Measurements from ENCODE around the gene MYO15B. TPM values are rescaled to one million over a fixed set of nuclear protein-coding genes. Genes with fewer than 3 reads are reported as not detected.

MYO15B gene
- total and polyA plus RNA-seq, 2 donors (not counting 1 experiment from before 2014, with no cell fraction given), result 452 to 1,019 TPM

- H4K20me1 ChIP-seq (ENCODE audit: control insufficient read depth, insufficient read depth, low read length, poor library complexity, severe bottlenecking), result no peaks in the 10 kb centered on the region
- intact Hi-C loops (cut with micrococcal nuclease), result no loop called here
- 97% methylated on average over 2 of the region's 4 CpGs for WGBS (ENCODE audit: insufficient coverage)
- no peaks in the 10 kb centered on the region for H3K27me3 ChIP-seq (replicated peaks in 1 of 4; ENCODE audit: control extremely low read depth in 1 of 4, control insufficient read depth in 3 of 4, insufficient read depth in 4 of 4, low read length in 3 of 4)
- DNase-seq, result no peak
- H3K4me1 ChIP-seq (ENCODE audit: control insufficient read depth in 2 of 2, insufficient read depth in 2 of 2, low read length in 2 of 2), result no peaks in the 10 kb centered on the region
- no peak for TF ChIP-seq EZH2 (IDR thresholded peaks at IDR 0.05; ENCODE audit: borderline replicate concordance, insufficient read depth, low read depth, low read length, poor library complexity, severe bottlenecking)
- TF ChIP-seq CTCF (IDR thresholded peaks at IDR 0.05), result no peak
- H3K9ac ChIP-seq (ENCODE audit: low read length), result no peak overlapping the region
- H3K27ac ChIP-seq (ENCODE audit: low read length in 2 of 2), result no peak overlapping the region
- peaks cover 0 to 68% of the 10 kb centered on the region in 2 experiments for H3K36me3 ChIP-seq (replicated peaks in 1 of 2; ENCODE audit: control extremely low read depth in 1 of 2, control insufficient read depth in 1 of 2, extremely low read depth in 1 of 2, insufficient read depth in 2 of 2, low read length in 1 of 2)
- ChIA-PET POLR2A (no interaction called here), CTCF (interaction anchor here (1.1 to 3.4 kb wide), 4 partner anchors 11 to 132 kb away, joined by 3 to 24 read pairs (median 7); partner anchors contain the start of gene SMIM5)
- Mint-ChIP-seq H3K4me3 (no peak overlapping the region), H3K9me3 (ENCODE audit: insufficient read depth) (no peaks in the 10 kb centered on the region), H3K27me3 (no peaks in the 10 kb centered on the region), H3K27ac (no peak overlapping the region), H3K4me1 (peaks cover 2% of the 10 kb centered on the region)
- H3K4me3 ChIP-seq (ENCODE audit: control extremely low read depth in 1 of 5, extremely low read depth in 1 of 5, insufficient read depth in 1 of 5, low read depth in 2 of 5, low read length in 4 of 5), result no peak overlapping the region
- H2AFZ ChIP-seq (ENCODE audit: insufficient read depth, low read depth, low read length, poor library complexity, severe bottlenecking), result no peak overlapping the region
- H3K4me2 ChIP-seq (replicated peaks; ENCODE audit: low read depth, low read length, poor library complexity, severe bottlenecking), result no peak overlapping the region
- no peaks in the 10 kb centered on the region for H3K9me3 ChIP-seq (ENCODE audit: control extremely low read depth in 1 of 3, control insufficient read depth in 2 of 3, insufficient read depth in 1 of 3, low read length in 2 of 3)
- ATAC-seq (ENCODE audit: low read depth), result no peak
- H3K79me2 ChIP-seq (ENCODE audit: control insufficient read depth, insufficient read depth, low read length), result no peaks in the 10 kb centered on the region
These were observed 33.9 kb downstream of the MYO15B start for GRCh38 chr17:75621489-75621888.

- Histone ChIP-seq H3K79me2 (ENCODE audit: control insufficient read depth, insufficient read depth, low read length) (no peaks in the 10 kb centered on the region), H3K27ac (ENCODE audit: low read length in 2 of 2) (no peak overlapping the region), H3K4me1 (ENCODE audit: control insufficient read depth in 2 of 2, insufficient read depth in 2 of 2, low read length in 2 of 2) (no peaks in the 10 kb centered on the region), H3K4me3 (ENCODE audit: control extremely low read depth in 1 of 5, extremely low read depth in 1 of 5, insufficient read depth in 1 of 5, low read depth in 2 of 5, low read length in 4 of 5) (no peak overlapping the region), H3K27me3 (replicated peaks in 1 of 4; ENCODE audit: control extremely low read depth in 1 of 4, control insufficient read depth in 3 of 4, insufficient read depth in 4 of 4, low read length in 3 of 4) (no peaks in the 10 kb centered on the region), H2AFZ (ENCODE audit: insufficient read depth, low read depth, low read length, poor library complexity, severe bottlenecking) (no peak overlapping the region), H3K36me3 (replicated peaks in 1 of 2; ENCODE audit: control extremely low read depth in 1 of 2, control insufficient read depth in 1 of 2, extremely low read depth in 1 of 2, insufficient read depth in 2 of 2, low read length in 1 of 2) (peaks cover 0 to 68% of the 10 kb centered on the region in 2 experiments), H3K4me2 (replicated peaks; ENCODE audit: low read depth, low read length, poor library complexity, severe bottlenecking) (no peak overlapping the region), H4K20me1 (ENCODE audit: control insufficient read depth, insufficient read depth, low read length, poor library complexity, severe bottlenecking) (no peaks in the 10 kb centered on the region), H3K9ac (ENCODE audit: low read length) (no peak overlapping the region), H3K9me3 (ENCODE audit: control extremely low read depth in 1 of 3, control insufficient read depth in 2 of 3, insufficient read depth in 1 of 3, low read length in 2 of 3) (no peaks in the 10 kb centered on the region)
- no peak overlapping the region for H3K4me3 Mint-ChIP-seq
- ChIA-PET POLR2A (no interaction called here), CTCF (interaction anchor here (1.1 to 3.7 kb wide), 4 partner anchors 11 to 126 kb away, joined by 3 to 27 read pairs (median 14); partner anchors contain the start of gene SMIM5)
- intact Hi-C loops (cut with micrococcal nuclease), result no loop called here
- H3K9me3 Mint-ChIP-seq (ENCODE audit: insufficient read depth), result no peaks in the 10 kb centered on the region
- H3K27me3 Mint-ChIP-seq, result no peaks in the 10 kb centered on the region
- WGBS (ENCODE audit: insufficient coverage), result 92% methylated on average over 6 of the region's 8 CpGs
- ATAC-seq (ENCODE audit: low read depth) (no peak), DNase-seq (no peak)
- H3K27ac Mint-ChIP-seq, result peak overlapping the region; percentile 8
- TF ChIP-seq EZH2 (IDR thresholded peaks at IDR 0.05; ENCODE audit: borderline replicate concordance, insufficient read depth, low read depth, low read length, poor library complexity, severe bottlenecking) (no peak), CTCF (IDR thresholded peaks at IDR 0.05) (no peak)
- H3K4me1 Mint-ChIP-seq, result peaks cover 2% of the 10 kb centered on the region
These were observed 34.5 kb downstream of the MYO15B start for GRCh38 chr17:75622076-75622475.
